ENCODE measurements around the gene SDC1. TPM values are rescaled to one million over a fixed set of nuclear protein-coding genes. Genes with fewer than 3 reads are reported as not detected.

Gene SDC1
- total RNA-seq, 6 experiments from 2014 or later: 260 to 452 (median 415) TPM

- intact Hi-C loops (cut with DNase I): no loop called here
- DNase-seq: no peak
- Histone ChIP-seq H3K27ac (peak overlapping the region in 1 of 3 donors; percentile 68), H3K4me3 (no peak overlapping the region), H3K36me3 (no peaks in the 10 kb centered on the region), H3K9me3 (no peaks in the 10 kb centered on the region), H3K27me3 (no peaks in the 10 kb centered on the region), H3K4me1 (peaks cover 0 to 17% (median 7%) of the 10 kb centered on the region in 4 donors)
- ATAC-seq: no peak
- WGBS (ENCODE audit: insufficient coverage, low coverage, low lambda C conversion rate, missing lambda C conversion rate): 62% methylated on average over 10 of the region's 16 CpGs
- TF ChIP-seq POLR2A (IDR thresholded peaks at IDR 0.05) (no peak), CTCF (IDR thresholded peaks at IDR 0.05) (no peak)
These were observed 54.9 kb downstream of the SDC1 start for GRCh38 chr2:20169796-20170703.

GRCh38 chr2:20168727-20169696 is 55.9 kb downstream of the SDC1 start:
- Histone ChIP-seq H3K36me3 (no peaks in the 10 kb centered on the region), H3K4me3 (no peak overlapping the region), H3K27ac (no peak overlapping the region), H3K27me3 (no peaks in the 10 kb centered on the region), H3K9me3 (no peaks in the 10 kb centered on the region), H3K4me1 (peaks cover 0 to 17% (median 7%) of the 10 kb centered on the region in 4 donors)
- TF ChIP-seq CTCF (IDR thresholded peaks at IDR 0.05): no peak
- no peak for TF ChIP-seq POLR2A (IDR thresholded peaks at IDR 0.05)
- intact Hi-C loops (cut with DNase I): no loop called here
- no peak for ATAC-seq
- no peak for DNase-seq
- WGBS (ENCODE audit: insufficient coverage, low coverage, low lambda C conversion rate, missing lambda C conversion rate): 82% methylated on average over 2 of the region's 26 CpGs

GRCh38 chr2:20168048-20168726 is 56.7 kb downstream of the SDC1 start:
- WGBS (ENCODE audit: insufficient coverage, low coverage, low lambda C conversion rate, missing lambda C conversion rate): 93% methylated on average over 9 of the region's 17 CpGs
- H3K36me3 ChIP-seq: no peaks in the 10 kb centered on the region
- no peak for ATAC-seq

More at GRCh38 chr2:20168048-20168726, 56.7 kb downstream of the SDC1 start:
- no peaks in the 10 kb centered on the region for H3K27me3 ChIP-seq
- no peak overlapping the region for H3K4me3 ChIP-seq
- intact Hi-C loops (cut with DNase I): no loop called here
- no peaks in the 10 kb centered on the region for H3K9me3 ChIP-seq
- DNase-seq: no peak
- peaks cover 0 to 11% (median 5%) of the 10 kb centered on the region in 4 donors for H3K4me1 ChIP-seq
- no peak for TF ChIP-seq CTCF (IDR thresholded peaks at IDR 0.05)
- no peak for TF ChIP-seq POLR2A (IDR thresholded peaks at IDR 0.05)
- H3K27ac ChIP-seq: no peak overlapping the region

All from right lobe of liver (tissue), 6 donors.